Liver (tissue), 3 donors: ENCODE data around the gene TM7SF2.

Source experiments
- EGR1 ChIP-seq, 2 donors: IDR thresholded peaks; 2 replicates each; pipeline ENCODE4 v1.6.1; 2016 to 2018; ENCODE audit warnings: antibody characterized with exemption in 2 of 2, low read depth in 2 of 2
- RAD21 ChIP-seq, 2 donors: IDR thresholded peaks; 2 replicates each; pipeline ENCODE4 v1.6.1; 2016; ENCODE audit warnings: antibody characterized with exemption in 2 of 2, mild to moderate bottlenecking in 2 of 2
- REST ChIP-seq: IDR thresholded peaks from 2 replicates; pipeline ENCODE4 v1.6.1; 2016; ENCODE audit warnings: antibody characterized with exemption, mild to moderate bottlenecking
- TF ChIP-seq, protein P1 (sequence below): fragments of 150-350 bp; IDR thresholded peaks from 2 replicates; pipeline ENCODE4 v1.5.1; 2017; ENCODE audit warnings: improper control_type of control experiment, low read depth, low read length; ENCODE audit not compliant: missing input control
- donor health status: healthy.
- donor health status: healthy.

DNA sequence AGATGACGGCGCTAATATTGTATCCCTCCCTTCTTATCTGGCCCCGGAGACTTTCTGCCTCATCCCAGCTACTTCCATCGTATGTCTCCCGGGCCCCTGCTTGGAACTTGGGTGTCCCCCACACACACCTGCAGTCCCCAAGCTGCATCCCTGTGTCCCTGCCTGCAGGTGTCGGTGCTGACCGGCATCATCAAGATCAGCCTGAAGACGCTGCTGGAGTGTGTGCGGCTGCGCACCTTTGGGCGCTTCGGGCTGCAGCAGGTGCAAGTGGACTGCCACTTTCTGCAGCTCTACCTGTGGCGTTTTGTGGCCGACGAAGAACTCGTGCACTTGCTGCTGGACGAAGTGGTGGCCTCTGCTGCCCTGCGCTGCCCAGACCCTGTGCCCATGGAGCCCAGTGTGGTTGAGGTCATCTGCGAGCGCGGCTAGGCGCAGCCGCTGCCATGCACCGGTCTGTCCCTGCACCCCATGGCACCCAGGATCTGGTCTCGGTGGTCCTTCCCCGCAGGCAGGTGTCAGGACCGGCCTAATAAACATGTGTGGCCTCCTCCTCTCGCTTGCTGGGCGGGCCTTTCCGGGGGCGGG lies 421 bp upstream of the TM7SF2 start:
- TF ChIP-seq, protein P1, sequence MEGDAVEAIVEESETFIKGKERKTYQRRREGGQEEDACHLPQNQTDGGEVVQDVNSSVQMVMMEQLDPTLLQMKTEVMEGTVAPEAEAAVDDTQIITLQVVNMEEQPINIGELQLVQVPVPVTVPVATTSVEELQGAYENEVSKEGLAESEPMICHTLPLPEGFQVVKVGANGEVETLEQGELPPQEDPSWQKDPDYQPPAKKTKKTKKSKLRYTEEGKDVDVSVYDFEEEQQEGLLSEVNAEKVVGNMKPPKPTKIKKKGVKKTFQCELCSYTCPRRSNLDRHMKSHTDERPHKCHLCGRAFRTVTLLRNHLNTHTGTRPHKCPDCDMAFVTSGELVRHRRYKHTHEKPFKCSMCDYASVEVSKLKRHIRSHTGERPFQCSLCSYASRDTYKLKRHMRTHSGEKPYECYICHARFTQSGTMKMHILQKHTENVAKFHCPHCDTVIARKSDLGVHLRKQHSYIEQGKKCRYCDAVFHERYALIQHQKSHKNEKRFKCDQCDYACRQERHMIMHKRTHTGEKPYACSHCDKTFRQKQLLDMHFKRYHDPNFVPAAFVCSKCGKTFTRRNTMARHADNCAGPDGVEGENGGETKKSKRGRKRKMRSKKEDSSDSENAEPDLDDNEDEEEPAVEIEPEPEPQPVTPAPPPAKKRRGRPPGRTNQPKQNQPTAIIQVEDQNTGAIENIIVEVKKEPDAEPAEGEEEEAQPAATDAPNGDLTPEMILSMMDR, result no peak
- TF ChIP-seq RAD21 (IDR thresholded peaks at IDR 0.05), result no peak
- TF ChIP-seq REST, result no peak
- no peak for TF ChIP-seq EGR1 (IDR thresholded peaks at IDR 0.05; ENCODE audit: low read depth in 2 of 2)
